HG02840 (cell line): Measurements from ENCODE around the gene ATP10D.

ENCODE experiments used
- ATAC-seq: cut with Tn5 transposase; IDR thresholded peaks from one replicate; pipeline ENCODE4 v1.9.1; 2021; ENCODE audit warnings: mild to moderate bottlenecking, moderate library complexity, moderate number of reproducible peaks; ENCODE audit not compliant: unreplicated experiment, low FRiP score

The ATP10D gene

GRCh38 chr4:47570816-47571215 is 85.7 kb downstream of the ATP10D start:
- no peak for ATAC-seq

- no peak for ATAC-seq
Observed at GRCh38 chr4:47572981-47573380, 87.9 kb downstream of the ATP10D start.

GRCh38 chr4:47577779-47578553 is 92.9 kb downstream of the ATP10D start:
- no peak for ATAC-seq

- ATAC-seq = no peak
Observed at GRCh38 chr4:47579235-47579634, 94.2 kb downstream of the ATP10D start.

GRCh38 chr4:47590325-47590724 is 105.2 kb downstream of the ATP10D start:
- ATAC-seq = no peak

- ATAC-seq = no peak
Observed at GRCh38 chr4:47597696-47598095, 112.6 kb downstream of the ATP10D start.

- ATAC-seq = no peak
Observed at GRCh38 chr4:47598320-47598719, 113.2 kb downstream of the ATP10D start.

GRCh38 chr4:47598896-47599295 is 113.8 kb downstream of the ATP10D start:
- ATAC-seq = no peak

GRCh38 chr4:47606482-47606881 is 121.4 kb downstream of the ATP10D start:
- no peak for ATAC-seq

- no peak for ATAC-seq
Observed at GRCh38 chr4:47612116-47613023, 127.3 kb downstream of the ATP10D start.

- ATAC-seq = no peak
Observed at GRCh38 chr4:47615385-47615784, 130.3 kb downstream of the ATP10D start.

GRCh38 chr4:47617607-47618006 is 132.5 kb downstream of the ATP10D start:
- no peak for ATAC-seq

- no peak for ATAC-seq
Observed at GRCh38 chr4:47619691-47620090, 134.6 kb downstream of the ATP10D start.

- no peak for ATAC-seq
Observed at GRCh38 chr4:47621181-47621580, 136.1 kb downstream of the ATP10D start.

GRCh38 chr4:47624031-47624441 is 139.0 kb downstream of the ATP10D start:
- ATAC-seq = no peak

- no peak for ATAC-seq
Observed at GRCh38 chr4:47631161-47631560, 146.1 kb downstream of the ATP10D start.

- ATAC-seq = no peak
Observed at GRCh38 chr4:47639531-47639930, 154.5 kb downstream of the ATP10D start.

- ATAC-seq = no peak
Observed at GRCh38 chr4:47640911-47641310, 155.8 kb downstream of the ATP10D start.

- ATAC-seq = no peak
Observed at GRCh38 chr4:47641755-47642154, 156.7 kb downstream of the ATP10D start.

GRCh38 chr4:47642191-47642830 is 157.2 kb downstream of the ATP10D start:
- no peak for ATAC-seq
